ENCODE results near the gene EZR.
"Not testable (repeated sequence)": the region's sequence is repeated elsewhere in the genome, so short reads cannot be mapped to it uniquely, and the experiment has no call there.

EZR gene

GRCh38 chr6:158843751-158844683 lies 24.8 kb upstream of the EZR start:
- no peak for DNase-seq (ENCODE audit: low read depth in 3 of 3)

- no peak for DNase-seq (ENCODE audit: low read depth in 3 of 3)
Observed at GRCh38 chr6:158841358-158841757, 22.2 kb upstream of the EZR start.

- no peak for DNase-seq (ENCODE audit: low read depth in 3 of 3)
Observed at GRCh38 chr6:158840465-158840864, 21.3 kb upstream of the EZR start.

- DNase-seq (ENCODE audit: low read depth in 3 of 3): no peak
Observed at GRCh38 chr6:158839796-158840195, 20.6 kb upstream of the EZR start.

GRCh38 chr6:158838790-158839189 lies 19.6 kb upstream of the EZR start:
- not testable (repeated sequence) for DNase-seq (ENCODE audit: low read depth in 3 of 3)

GRCh38 chr6:158837684-158838625 lies 18.8 kb upstream of the EZR start:
- DNase-seq (ENCODE audit: low read depth in 3 of 3): no peak

- DNase-seq (ENCODE audit: low read depth in 3 of 3): no peak
Observed at GRCh38 chr6:158836625-158837311, 17.6 kb upstream of the EZR start.

GRCh38 chr6:158835616-158836221 lies 16.6 kb upstream of the EZR start:
- DNase-seq (ENCODE audit: low read depth in 3 of 3): no peak

- no peak for DNase-seq (ENCODE audit: low read depth in 3 of 3)
Observed at GRCh38 chr6:158834675-158835385, 15.7 kb upstream of the EZR start.

- not testable (repeated sequence) for DNase-seq (ENCODE audit: low read depth in 3 of 3)
Observed at GRCh38 chr6:158832807-158833206, 13.6 kb upstream of the EZR start.

GRCh38 chr6:158832026-158832425 lies 12.9 kb upstream of the EZR start:
- DNase-seq (ENCODE audit: low read depth in 3 of 3): no peak

- DNase-seq (ENCODE audit: low read depth in 3 of 3): no peak
Observed at GRCh38 chr6:158831571-158831970, 12.4 kb upstream of the EZR start.

- DNase-seq (ENCODE audit: low read depth in 3 of 3): no peak
Observed at GRCh38 chr6:158830736-158831135, 11.6 kb upstream of the EZR start.

GRCh38 chr6:158828807-158829206 lies 9.6 kb upstream of the EZR start:
- DNase-seq (ENCODE audit: low read depth in 3 of 3): no peak

- no peak for DNase-seq (ENCODE audit: low read depth in 3 of 3)
Observed at GRCh38 chr6:158826819-158827501, 7.8 kb upstream of the EZR start.

- DNase-seq (ENCODE audit: low read depth in 3 of 3): no peak
Observed at GRCh38 chr6:158825951-158826306, 6.8 kb upstream of the EZR start.

GRCh38 chr6:158825038-158825950 lies 6.1 kb upstream of the EZR start:
- no peak for DNase-seq (ENCODE audit: low read depth in 3 of 3)

- DNase-seq (ENCODE audit: low read depth in 3 of 3): not testable (repeated sequence)
Observed at GRCh38 chr6:158823616-158824015, 4.4 kb upstream of the EZR start.

- DNase-seq (ENCODE audit: low read depth in 3 of 3): no peak
Observed at GRCh38 chr6:158819977-158820622, 932 bp upstream of the EZR start.

All from stimulated activated CD4-positive, alpha-beta T cell treated with anti-CD3 and anti-CD28 coated beads, TNF-alpha, amount 100 ng/mL, for 4 hours (primary cell).